ENCODE results near the gene ICAM1.
A peak's percentile ranks its signal among the peaks of the same experiment; 100 is the strongest.

ICAM1 gene

GRCh38 chr19:10321874-10322835 is 51.2 kb downstream of the ICAM1 start:
- DNase-seq (ENCODE audit: low read depth) = no peak

GRCh38 chr19:10325732-10326131 is 54.8 kb downstream of the ICAM1 start:
- DNase-seq (ENCODE audit: low read depth) = no peak

DNA sequence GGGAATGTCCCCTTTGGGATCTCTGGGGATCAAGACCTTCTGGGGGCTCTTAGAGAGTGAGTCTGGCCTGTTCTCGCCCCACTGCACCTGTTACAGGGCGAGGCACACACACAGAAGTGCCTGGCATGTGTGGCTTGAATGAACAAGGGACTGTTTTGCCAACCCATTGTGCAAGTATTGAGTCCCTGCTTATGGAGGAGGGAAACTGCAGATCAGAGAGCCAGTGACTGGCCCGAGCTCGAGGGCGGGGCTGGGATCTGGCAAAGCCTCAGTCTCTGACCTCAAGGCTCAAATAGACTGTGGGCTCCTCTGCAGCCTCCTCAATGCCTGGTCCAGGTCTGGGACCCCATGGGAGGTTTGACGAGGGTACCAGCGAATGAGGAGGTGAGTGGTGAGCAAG is 56.9 kb downstream of the ICAM1 start:
- no peak for DNase-seq (ENCODE audit: low read depth)

GRCh38 chr19:10328558-10329429 is 57.9 kb downstream of the ICAM1 start:
- DNase-seq (ENCODE audit: low read depth) = no peak

DNA sequence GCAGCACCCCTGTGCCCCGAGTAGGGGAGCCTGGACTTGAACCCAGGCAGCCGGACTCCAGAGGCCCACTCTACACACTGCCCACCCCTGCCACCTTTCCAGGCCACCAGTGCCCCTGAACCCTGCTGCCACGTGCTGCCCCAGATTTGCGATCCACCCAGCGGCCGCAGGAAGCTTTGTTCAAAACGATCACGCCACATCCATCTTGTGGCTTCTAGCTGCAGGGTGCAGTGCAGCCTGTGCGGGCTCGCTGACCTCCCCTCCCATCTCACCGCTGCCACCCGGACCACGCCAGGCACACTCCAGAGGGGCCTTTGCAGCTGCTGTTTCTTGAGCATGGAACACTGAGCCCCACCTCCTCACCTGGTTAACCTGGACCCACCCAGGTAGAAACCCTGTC is 58.6 kb downstream of the ICAM1 start:
- DNase-seq (ENCODE audit: low read depth) = no peak

DNA sequence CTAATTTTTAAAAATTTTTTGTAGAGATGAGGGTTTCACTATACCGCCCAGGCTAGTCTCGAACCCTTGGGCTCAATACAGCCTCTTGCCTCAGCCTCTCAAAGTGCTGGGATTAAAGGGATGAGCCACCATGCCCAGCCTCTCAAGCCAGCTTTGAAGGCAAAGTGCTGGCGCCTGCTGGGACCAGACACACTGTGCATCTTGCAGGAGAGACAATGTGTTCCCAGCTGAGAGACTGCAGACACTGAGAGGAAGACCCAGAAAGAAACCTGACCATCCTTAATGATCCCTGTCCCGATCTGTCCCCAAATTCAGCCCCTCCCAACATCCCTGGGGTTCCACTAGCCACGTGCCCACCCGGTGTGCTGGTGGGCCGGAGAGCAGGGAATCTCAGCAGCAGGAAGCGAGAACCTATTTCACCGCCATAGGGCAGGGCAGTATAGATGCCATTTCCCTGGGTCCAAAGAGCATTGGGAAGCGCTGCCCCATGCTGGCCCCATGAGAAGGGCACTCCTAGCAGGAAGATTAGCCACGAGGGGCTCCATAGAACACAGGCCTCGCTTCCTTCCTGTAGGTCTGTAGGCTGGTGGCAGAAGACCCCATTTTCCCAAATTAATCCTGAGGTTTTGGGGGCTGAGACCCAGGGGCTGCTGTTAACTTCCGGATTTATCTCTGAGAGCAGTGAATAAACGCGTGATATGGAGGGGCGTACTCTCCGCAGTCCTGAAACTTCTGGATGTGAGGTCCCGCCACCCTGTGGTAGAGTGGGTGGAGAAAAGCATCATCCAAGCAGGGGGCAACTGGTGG is 61.4 kb downstream of the ICAM1 start:
- no peak for DNase-seq (ENCODE audit: low read depth)

- DNase-seq (ENCODE audit: low read depth) = peak; percentile 97
Measured at GRCh38 chr19:10332965-10333757, 62.2 kb downstream of the ICAM1 start, which contains the start of gene RAVER1. Gene RAVER1, minus strand, starts transcription at chr19:10333529. Its CDS starts 22 bp downstream, at chr19:10333507.

- no peak for DNase-seq (ENCODE audit: low read depth)
Measured at GRCh38 chr19:10333758-10334587, 63.1 kb downstream of the ICAM1 start.

- DNase-seq (ENCODE audit: low read depth) = no peak
Measured at GRCh38 chr19:10334588-10335351, 63.9 kb downstream of the ICAM1 start.

GRCh38 chr19:10335352-10335985 is 64.5 kb downstream of the ICAM1 start:
- DNase-seq (ENCODE audit: low read depth) = no peak

All from T-helper 22 cell (primary cell).